Duodenal mucosa (tissue), 2 donors: ENCODE measurements around the gene TESK2.
"Not testable (repeated sequence)": the region's sequence is repeated elsewhere in the genome, so short reads cannot be mapped to it uniquely, and the experiment has no call there.

ENCODE experiments used
- H3K27ac ChIP-seq: one replicate; pipeline ENCODE4 v1.7.0; 2013; ENCODE audit warnings: low read depth, low read length
- H3K27me3 ChIP-seq, 2 donors: one replicate each; pipeline ENCODE4 v1.7.0; 2013; ENCODE audit warnings: low read length in 2 of 2, control low read depth in 1 of 2; ENCODE audit not compliant: insufficient read depth in 2 of 2, control insufficient read depth in 1 of 2
- H3K36me3 ChIP-seq, 2 donors: one replicate each; pipeline ENCODE4 v1.7.0; 2013; ENCODE audit warnings: low read length in 2 of 2, control low read depth in 1 of 2; ENCODE audit not compliant: insufficient read depth in 2 of 2, control insufficient read depth in 1 of 2
- H3K4me1 ChIP-seq, 2 donors: one replicate each; pipeline ENCODE4 v1.7.0; 2013; ENCODE audit warnings: low read length in 2 of 2, control low read depth in 1 of 2; ENCODE audit not compliant: insufficient read depth in 2 of 2, control insufficient read depth in 1 of 2
- H3K4me3 ChIP-seq, 2 donors: one replicate each; pipeline ENCODE4 v1.7.0; 2013; ENCODE audit warnings: low read length in 2 of 2, low read depth in 1 of 2
- H3K9ac ChIP-seq, 2 donors: one replicate each; pipeline ENCODE4 v1.7.0; 2013; ENCODE audit warnings: low read length in 2 of 2, low read depth in 1 of 2
- H3K9me3 ChIP-seq, 2 donors: one replicate each; pipeline ENCODE4 v1.7.0; 2013; ENCODE audit warnings: low read length in 2 of 2, control low read depth in 1 of 2; ENCODE audit not compliant: control insufficient read depth in 1 of 2

The TESK2 gene

DNA sequence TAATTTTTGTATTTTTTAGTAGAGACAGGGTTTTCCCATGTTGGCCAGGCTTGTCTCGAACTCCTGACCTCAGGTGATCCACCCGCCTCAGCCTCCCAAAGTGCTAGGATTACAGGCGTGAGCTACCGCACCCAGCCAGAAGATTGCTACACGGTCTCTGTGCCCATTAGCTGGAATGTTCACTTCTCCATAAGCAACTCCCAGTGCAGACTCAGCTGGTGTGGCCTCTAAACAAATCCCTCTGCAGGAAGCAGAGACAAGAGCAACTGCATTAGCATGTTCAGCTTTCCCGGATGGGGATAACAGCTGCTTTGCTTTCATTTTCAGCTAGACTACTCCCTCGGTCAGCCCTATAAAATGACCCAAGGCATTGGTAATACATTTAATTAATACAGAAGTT lies 130.0 kb downstream of the TESK2 start:
- not testable (repeated sequence) for H3K4me1 ChIP-seq, H3K27ac ChIP-seq, H3K27me3 ChIP-seq, H3K9ac ChIP-seq, H3K36me3 ChIP-seq, H3K9me3 ChIP-seq
- peak overlapping the region in 1 of 2 donors; percentile 25 for H3K4me3 ChIP-seq

DNA sequence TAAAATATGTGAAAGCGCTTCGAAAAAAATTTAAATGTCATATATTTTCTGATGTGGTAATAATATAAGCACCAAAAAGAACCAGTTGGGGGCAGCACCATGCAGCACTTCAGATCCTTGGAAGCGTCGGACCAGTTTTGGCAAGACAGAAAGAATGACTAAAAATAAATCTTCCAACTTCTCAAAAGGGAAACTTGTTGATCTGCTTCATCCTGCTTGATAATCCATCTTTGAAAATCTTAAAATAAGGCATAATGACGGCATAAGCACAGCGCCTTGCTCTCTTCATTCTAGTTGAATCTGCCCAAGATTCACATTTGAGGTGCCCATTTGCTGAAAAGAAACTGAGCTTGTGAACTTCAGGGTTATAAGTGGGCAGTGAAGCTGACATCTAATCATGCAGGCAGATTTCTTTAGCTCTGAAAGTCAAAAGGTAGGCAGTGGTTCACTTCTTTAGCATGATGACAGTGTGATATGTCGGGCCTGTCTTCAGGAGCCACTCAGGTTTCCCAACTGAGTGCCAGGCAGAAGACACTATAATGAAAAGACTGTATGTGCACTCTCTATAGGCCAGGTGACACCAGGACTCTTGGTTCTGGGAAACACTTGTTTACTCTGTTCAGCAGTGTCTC lies 131.0 kb downstream of the TESK2 start:
- H3K4me3 ChIP-seq: peak overlapping the region in 1 of 2 donors; percentile 5
- no peak overlapping the region for H3K9ac ChIP-seq
- no peak overlapping the region for H3K27ac ChIP-seq

GRCh38 chr1:45356186-45356585 lies 134.8 kb downstream of the TESK2 start:
- Histone ChIP-seq H3K4me3 (no peak overlapping the region), H3K27ac (no peak overlapping the region), H3K9ac (no peak overlapping the region), H3K36me3 (peaks cover 4 to 22% of the 10 kb centered on the region in 2 donors), H3K9me3 (no peaks in the 10 kb centered on the region), H3K4me1 (peaks cover 9 to 10% of the 10 kb centered on the region in 2 donors), H3K27me3 (no peaks in the 10 kb centered on the region)

More for the DNA sequence above, 131.0 kb downstream of the TESK2 start:
- Histone ChIP-seq H3K9me3 (no peaks in the 10 kb centered on the region), H3K27me3 (no peaks in the 10 kb centered on the region), H3K4me1 (peaks cover 9 to 10% of the 10 kb centered on the region in 2 donors), H3K36me3 (no peaks in the 10 kb centered on the region)

DNA sequence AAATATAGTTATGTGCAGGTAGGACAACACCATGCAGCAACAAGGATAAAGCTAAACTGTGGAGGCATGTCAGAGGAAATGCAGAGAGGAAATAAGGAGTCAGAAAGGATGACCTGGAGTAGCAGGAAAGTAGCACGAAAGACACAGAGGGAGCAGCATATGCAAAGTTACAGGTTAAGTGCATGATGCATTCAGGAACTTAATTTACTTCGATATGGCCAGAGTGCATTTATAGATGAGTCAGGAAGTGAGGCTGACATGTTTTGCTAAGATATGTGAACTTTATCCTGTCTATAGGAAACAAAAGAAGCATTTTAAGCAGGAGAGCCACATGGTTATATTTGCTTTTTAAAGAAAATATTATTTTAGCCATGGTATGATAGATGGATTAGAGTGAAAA lies 135.3 kb downstream of the TESK2 start:
- peaks cover 8 to 9% of the 10 kb centered on the region in 2 donors for H3K4me1 ChIP-seq
- H3K9me3 ChIP-seq: no peaks in the 10 kb centered on the region
- H3K9ac ChIP-seq: no peak overlapping the region
- H3K27me3 ChIP-seq: no peaks in the 10 kb centered on the region
- H3K27ac ChIP-seq: no peak overlapping the region
- peaks cover 4 to 22% of the 10 kb centered on the region in 2 donors for H3K36me3 ChIP-seq
- H3K4me3 ChIP-seq: no peak overlapping the region

- no peaks in the 10 kb centered on the region for H3K27me3 ChIP-seq
- peaks cover 4 to 22% of the 10 kb centered on the region in 2 donors for H3K36me3 ChIP-seq
- H3K4me1 ChIP-seq: peaks cover 0 to under 1% of the 10 kb centered on the region in 2 donors
- no peak overlapping the region for H3K9ac ChIP-seq
- no peak overlapping the region for H3K4me3 ChIP-seq
- H3K27ac ChIP-seq: no peak overlapping the region
- no peaks in the 10 kb centered on the region for H3K9me3 ChIP-seq
These were observed 136.1 kb downstream of the TESK2 start for GRCh38 chr1:45354838-45355237.

- peaks cover 8 to 22% of the 10 kb centered on the region in 2 donors for H3K36me3 ChIP-seq
- H3K4me1 ChIP-seq: peaks cover 0 to 3% of the 10 kb centered on the region in 2 donors
- no peak overlapping the region for H3K4me3 ChIP-seq
- H3K9me3 ChIP-seq: no peaks in the 10 kb centered on the region
- H3K27ac ChIP-seq: no peak overlapping the region
- no peaks in the 10 kb centered on the region for H3K27me3 ChIP-seq
- no peak overlapping the region for H3K9ac ChIP-seq
These were observed 137.3 kb downstream of the TESK2 start for GRCh38 chr1:45353685-45354084.

GRCh38 chr1:45351508-45351907 lies 139.5 kb downstream of the TESK2 start:
- no peak overlapping the region for H3K9ac ChIP-seq
- H3K4me3 ChIP-seq: no peak overlapping the region
- peaks cover 11 to 24% of the 10 kb centered on the region in 2 donors for H3K36me3 ChIP-seq
- H3K4me1 ChIP-seq: peaks cover 0 to 3% of the 10 kb centered on the region in 2 donors
- H3K27ac ChIP-seq: no peak overlapping the region
- no peaks in the 10 kb centered on the region for H3K27me3 ChIP-seq
- H3K9me3 ChIP-seq: no peaks in the 10 kb centered on the region

- Histone ChIP-seq H3K27me3 (no peaks in the 10 kb centered on the region), H3K4me1 (peaks cover 0 to 3% of the 10 kb centered on the region in 2 donors), H3K27ac (no peak overlapping the region), H3K36me3 (peaks cover 17 to 47% of the 10 kb centered on the region in 2 donors), H3K9me3 (no peaks in the 10 kb centered on the region), H3K9ac (no peak overlapping the region), H3K4me3 (no peak overlapping the region)
These were observed 141.8 kb downstream of the TESK2 start for GRCh38 chr1:45348966-45349677.

GRCh38 chr1:45348609-45348965 lies 142.4 kb downstream of the TESK2 start:
- H3K4me1 ChIP-seq: peaks cover 0 to 3% of the 10 kb centered on the region in 2 donors
- H3K27me3 ChIP-seq: no peaks in the 10 kb centered on the region
- no peak overlapping the region for H3K4me3 ChIP-seq
- H3K9ac ChIP-seq: no peak overlapping the region
- no peak overlapping the region for H3K27ac ChIP-seq
- peaks cover 15 to 47% of the 10 kb centered on the region in 2 donors for H3K36me3 ChIP-seq
- no peaks in the 10 kb centered on the region for H3K9me3 ChIP-seq

DNA sequence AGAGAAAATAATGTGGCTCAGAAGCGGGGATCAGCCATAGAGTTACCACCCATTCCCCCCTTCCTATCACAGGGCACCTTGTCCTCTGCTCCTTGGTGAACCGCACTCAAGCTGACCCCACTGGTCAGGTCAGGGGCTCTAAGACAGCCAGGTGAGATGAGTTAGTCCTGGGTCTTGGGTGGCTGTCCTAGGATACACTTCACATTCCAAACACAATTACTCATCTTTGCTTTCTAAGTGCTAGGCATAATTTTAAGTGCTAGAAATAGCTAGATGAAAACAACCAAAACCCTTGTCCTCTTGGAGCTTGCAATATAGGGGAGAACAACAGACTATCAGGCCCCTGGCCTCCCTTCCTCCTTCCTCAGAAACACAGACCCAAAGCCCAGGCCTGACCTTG lies 142.9 kb downstream of the TESK2 start:
- no peak overlapping the region for H3K9ac ChIP-seq
- no peaks in the 10 kb centered on the region for H3K9me3 ChIP-seq
- H3K27ac ChIP-seq: no peak overlapping the region
- peaks cover 0 to 3% of the 10 kb centered on the region in 2 donors for H3K4me1 ChIP-seq
- no peak overlapping the region for H3K4me3 ChIP-seq
- no peaks in the 10 kb centered on the region for H3K27me3 ChIP-seq
- H3K36me3 ChIP-seq: peaks cover 20 to 47% of the 10 kb centered on the region in 2 donors
